Caco-2 (cell line): ENCODE data around the gene RAMP1. TPM values are rescaled to one million over a fixed set of nuclear protein-coding genes. Genes with fewer than 3 reads are reported as not detected.

Experiments used
- BruUV-seq: library from RNA; stranded (reverse); fragments of 400-500 nt; replicated peaks from 2 replicates; lab custom pipeline; 2021; lab: Mats Ljungman, UMichigan
- CTCF ChIA-PET: fragments of 300-600 bp; sonication (Branson Sonifier 250); formaldehyde crosslinking; loops from one replicate; lab custom pipeline; 2022; ENCODE audit warnings: antibody characterized with exemption; lab: Charles Lee
- POLR2A ChIA-PET: fragments of 300-600 bp; sonication (Branson Sonifier 250); formaldehyde crosslinking; loops from one replicate; lab custom pipeline; 2022; ENCODE audit warnings: antibody characterized with exemption; lab: Charles Lee
- DNase-seq, 2 experiments: peaks; one replicate each; pipeline versions ENCODE4 v3.0.0 to v3.0.0-alpha.2; 2020 to 2022
- H3K27me3 ChIP-seq: replicated peaks from 2 replicates; pipeline ENCODE4 v1.6.0; 2011; ENCODE audit warnings: low read length; ENCODE audit not compliant: control insufficient read depth, insufficient read depth
- H3K36me3 ChIP-seq: 2 replicates; pipeline ENCODE4 v1.5.1; 2011; ENCODE audit warnings: low read length; ENCODE audit not compliant: control insufficient read depth, insufficient read depth
- H3K4me1 ChIP-seq: fragments of 250-450 bp; sonication (Bioruptor Pico); 2 replicates; pipeline ENCODE4 v1.5.1; 2020; ENCODE audit warnings: mild to moderate bottlenecking
- H3K4me3 ChIP-seq: 2 replicates; pipeline ENCODE4 v1.5.1; 2011; ENCODE audit warnings: low read depth, mild to moderate bottlenecking, control low read depth, low read length
- H3K9me3 ChIP-seq: fragments of 250-450 bp; sonication (Bioruptor Pico); 2 replicates; pipeline ENCODE4 v1.5.1; 2020; ENCODE audit warnings: mild to moderate bottlenecking, moderate library complexity
- H3K27ac Mint-ChIP-seq: one replicate; pipeline ENCODE4 v1.8.0; 2022; ENCODE audit warnings: mixed read lengths; ENCODE audit not compliant: unreplicated experiment
- H3K27me3 Mint-ChIP-seq: one replicate; pipeline ENCODE4 v1.8.0; 2022; ENCODE audit warnings: mixed read lengths; ENCODE audit not compliant: insufficient read depth, unreplicated experiment
- H3K36me3 Mint-ChIP-seq: one replicate; pipeline ENCODE4 v1.8.0; 2022; ENCODE audit warnings: mild to moderate bottlenecking, mixed read lengths; ENCODE audit not compliant: insufficient read depth, unreplicated experiment
- H3K4me1 Mint-ChIP-seq: one replicate; pipeline ENCODE4 v1.8.0; 2022; ENCODE audit warnings: low read depth, mixed read lengths; ENCODE audit not compliant: unreplicated experiment
- H3K4me3 Mint-ChIP-seq: one replicate; pipeline ENCODE4 v1.8.0; 2022; ENCODE audit warnings: mild to moderate bottlenecking, moderate library complexity, mixed read lengths; ENCODE audit not compliant: unreplicated experiment
- H3K9me3 Mint-ChIP-seq: one replicate; pipeline ENCODE4 v1.8.0; 2022; ENCODE audit warnings: mixed read lengths; ENCODE audit not compliant: unreplicated experiment
- CTCF ChIP-seq, 2 experiments: fragments of 200-600 bp in 1 of 2; IDR thresholded peaks; 1 replicate in 1 of 2; 2 replicates in 1 of 2; pipeline versions ENCODE4 v1.5.1 to v1.8.0; 2011 to 2022; ENCODE audit warnings: antibody characterized with exemption in 1 of 2, control low read depth in 1 of 2, inconsistent platforms in 1 of 2, low read depth in 1 of 2, low read length in 1 of 2, mild to moderate bottlenecking in 1 of 2, moderate library complexity in 1 of 2; ENCODE audit not compliant: insufficient read depth in 1 of 2, severe bottlenecking in 1 of 2, unreplicated experiment in 1 of 2
- intact Hi-C: fragments of 100-400 bp; cut with micrococcal nuclease; formaldehyde crosslinking; loops from one replicate; pipeline ENCODE4 v1.10.0; 2022; ENCODE audit not compliant: unreplicated experiment
- total RNA-seq: library from RNA; stranded (reverse); gene quantifications from 2 replicates; pipeline ENCODE4 v1.2.3, GENCODE V29; 2022

The RAMP1 gene
- total RNA-seq, 1 experiment from 2014 or later = 2.2 TPM

GRCh38 chr2:237884681-237885080 lies 25.3 kb downstream of the RAMP1 start:
- intact Hi-C loops = no loop called here
- no peaks in the 10 kb centered on the region for H3K4me1 ChIP-seq
- H3K4me1 Mint-ChIP-seq = no peaks in the 10 kb centered on the region
- ChIA-PET POLR2A (no interaction called here), CTCF (no interaction called here)
- no peak for DNase-seq
- no peaks in the 10 kb centered on the region for H3K27me3 ChIP-seq
- no peak overlapping the region for H3K4me3 Mint-ChIP-seq
- H3K9me3 ChIP-seq = no peaks in the 10 kb centered on the region
- no peaks in the 10 kb centered on the region for H3K9me3 Mint-ChIP-seq
- no TSS peak for BruUV-seq
- H3K27me3 Mint-ChIP-seq = no peaks in the 10 kb centered on the region
- no peaks in the 10 kb centered on the region for H3K36me3 ChIP-seq
- H3K36me3 Mint-ChIP-seq = no peaks in the 10 kb centered on the region
- no peak overlapping the region for H3K4me3 ChIP-seq
- TF ChIP-seq CTCF (IDR thresholded peaks at IDR 0.05; ENCODE audit: insufficient read depth in 1 of 2, low read depth in 1 of 2, low read length in 1 of 2, severe bottlenecking in 1 of 2, unreplicated experiment in 1 of 2) = no peak
- H3K27ac Mint-ChIP-seq = no peak overlapping the region

GRCh38 chr2:237885111-237885930 lies 25.9 kb downstream of the RAMP1 start:
- H3K27me3 Mint-ChIP-seq = no peaks in the 10 kb centered on the region
- H3K4me3 Mint-ChIP-seq = no peak overlapping the region
- Histone ChIP-seq H3K9me3 (no peaks in the 10 kb centered on the region), H3K27me3 (no peaks in the 10 kb centered on the region), H3K4me3 (no peak overlapping the region), H3K4me1 (no peaks in the 10 kb centered on the region), H3K36me3 (no peaks in the 10 kb centered on the region)
- ChIA-PET POLR2A (no interaction called here), CTCF (no interaction called here)
- BruUV-seq = no TSS peak
- no peak for TF ChIP-seq CTCF (IDR thresholded peaks at IDR 0.05; ENCODE audit: insufficient read depth in 1 of 2, low read depth in 1 of 2, low read length in 1 of 2, severe bottlenecking in 1 of 2, unreplicated experiment in 1 of 2)
- DNase-seq = no peak
- no peaks in the 10 kb centered on the region for H3K9me3 Mint-ChIP-seq
- intact Hi-C loops = no loop called here
- no peaks in the 10 kb centered on the region for H3K36me3 Mint-ChIP-seq
- no peaks in the 10 kb centered on the region for H3K4me1 Mint-ChIP-seq
- H3K27ac Mint-ChIP-seq = no peak overlapping the region

GRCh38 chr2:237885931-237886684 lies 26.7 kb downstream of the RAMP1 start:
- Histone ChIP-seq H3K9me3 (no peaks in the 10 kb centered on the region), H3K4me1 (no peaks in the 10 kb centered on the region), H3K36me3 (no peaks in the 10 kb centered on the region), H3K4me3 (no peak overlapping the region), H3K27me3 (no peaks in the 10 kb centered on the region)
- ChIA-PET POLR2A (no interaction called here), CTCF (no interaction called here)
- Mint-ChIP-seq H3K36me3 (no peaks in the 10 kb centered on the region), H3K27ac (no peak overlapping the region), H3K4me1 (no peaks in the 10 kb centered on the region), H3K27me3 (no peaks in the 10 kb centered on the region), H3K4me3 (no peak overlapping the region), H3K9me3 (no peaks in the 10 kb centered on the region)
- intact Hi-C loops = no loop called here
- no peak for DNase-seq
- TF ChIP-seq CTCF (IDR thresholded peaks at IDR 0.05; ENCODE audit: insufficient read depth in 1 of 2, low read depth in 1 of 2, low read length in 1 of 2, severe bottlenecking in 1 of 2, unreplicated experiment in 1 of 2) = no peak
- no TSS peak for BruUV-seq
